AG04450 (cell line): ENCODE data around the gene BID. TPM values are rescaled to one million over a fixed set of nuclear protein-coding genes. Genes with fewer than 3 reads are reported as not detected.

ENCODE experiments used
- CTCF ChIA-PET: fragments of 300-600, 350-600 bp; formaldehyde crosslinking; extraction: SDS; loops from one replicate; lab custom pipeline; 2022; ENCODE audit warnings: antibody characterized with exemption, inconsistent platforms; lab: Charles Lee
- POLR2A ChIA-PET: fragments of 350-600 bp; formaldehyde crosslinking; extraction: SDS; loops from one replicate; lab custom pipeline; 2021; ENCODE audit warnings: antibody characterized with exemption, inconsistent platforms; lab: Yijun Ruan, JAX
- DNase-seq: peaks from one replicate; pipeline ENCODE4 v3.0.0-alpha.2; 2011; ENCODE audit warnings: low read depth, low spot score
- H3K27ac ChIP-seq: one replicate; pipeline ENCODE4 v1.5.1; 2012; ENCODE audit warnings: low read depth, low read length, control low read depth
- H3K27me3 ChIP-seq: one replicate; pipeline ENCODE4 v1.6.0; 2012; ENCODE audit warnings: low read length; ENCODE audit not compliant: control insufficient read depth, insufficient read depth
- H3K4me3 ChIP-seq: 2 replicates; pipeline ENCODE4 v1.5.1; 2011; ENCODE audit warnings: mild to moderate bottlenecking, low read depth, low read length, control low read depth
- H3K9me3 ChIP-seq: 2 replicates; pipeline ENCODE4 v1.5.1; 2012; ENCODE audit warnings: low read length; ENCODE audit not compliant: control insufficient read depth, insufficient read depth
- CTCF ChIP-seq: IDR thresholded peaks from 2 replicates; pipeline ENCODE4 v1.5.1; 2011; ENCODE audit warnings: low read depth, low read length, control low read depth, inconsistent platforms
- polyA plus RNA-seq: library from polyadenylated mRNA; depleted of rRNA; stranded (reverse); fragments of >200 nt; gene quantifications from 2 replicates; pipeline ENCODE4 v1.2.3, GENCODE V29; 2011

The BID gene
- polyA plus RNA-seq, 1 experiment: 65.3 TPM

GRCh38 chr22:17804331-17805080 lies 30.2 kb upstream of the BID start:
- ChIA-PET CTCF (no interaction called here), POLR2A (no interaction called here)
- H3K27me3 ChIP-seq: no peaks in the 10 kb centered on the region
- no peak for TF ChIP-seq CTCF
- H3K9me3 ChIP-seq: no peaks in the 10 kb centered on the region
- no peak overlapping the region for H3K4me3 ChIP-seq
- no peak overlapping the region for H3K27ac ChIP-seq
- DNase-seq: no peak

- TF ChIP-seq CTCF: no peak
- no peak overlapping the region for H3K4me3 ChIP-seq
- H3K27ac ChIP-seq: no peak overlapping the region
- ChIA-PET CTCF (no interaction called here), POLR2A (no interaction called here)
- no peak for DNase-seq
- no peaks in the 10 kb centered on the region for H3K9me3 ChIP-seq
- H3K27me3 ChIP-seq: no peaks in the 10 kb centered on the region
Observed at GRCh38 chr22:17803609-17804270, 29.5 kb upstream of the BID start.

- ChIA-PET POLR2A (interaction anchor here (0.6 kb wide), 1 partner anchor 29 kb away, joined by 4 read pairs; no protein-coding TSS in a partner anchor), CTCF (no interaction called here)
- no peaks in the 10 kb centered on the region for H3K9me3 ChIP-seq
- no peak overlapping the region for H3K27ac ChIP-seq
- no peak for DNase-seq
- no peak overlapping the region for H3K4me3 ChIP-seq
- TF ChIP-seq CTCF: no peak
- H3K27me3 ChIP-seq: no peaks in the 10 kb centered on the region
Observed at GRCh38 chr22:17802822-17803221, 28.6 kb upstream of the BID start.

GRCh38 chr22:17802411-17802810 lies 28.1 kb upstream of the BID start:
- no peak for DNase-seq
- Histone ChIP-seq H3K4me3 (no peak overlapping the region), H3K27me3 (no peaks in the 10 kb centered on the region), H3K9me3 (no peaks in the 10 kb centered on the region), H3K27ac (no peak overlapping the region)
- no peak for TF ChIP-seq CTCF
- ChIA-PET CTCF (no interaction called here), POLR2A (no interaction called here)
